ENCODE data around the gene ACTN4.

ACTN4 gene

DNA sequence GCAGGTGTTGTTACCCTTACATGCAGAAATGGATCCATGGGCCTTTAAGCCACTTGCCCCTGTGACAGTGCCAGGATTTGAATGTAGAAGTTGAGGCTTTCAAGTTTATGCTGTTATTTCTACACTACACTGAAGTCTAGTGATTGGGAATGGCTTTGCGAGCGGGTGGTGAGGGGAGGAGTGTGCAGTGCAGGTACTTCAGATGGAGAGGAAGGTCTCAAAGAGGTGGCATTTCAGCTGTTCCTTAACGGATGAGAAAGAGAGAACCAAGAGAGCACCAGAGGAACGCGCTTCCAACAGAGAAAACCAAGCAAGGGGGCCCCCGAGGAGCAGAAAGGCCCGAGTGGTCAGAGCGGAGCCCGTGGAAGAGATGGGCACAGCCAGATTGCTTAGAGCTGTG, 13.3 kb downstream of the ACTN4 start:
- no peak overlapping the region for H3K9ac ChIP-seq (ENCODE audit: low read depth, low read length, poor library complexity, severe bottlenecking)
- H3K9me2 ChIP-seq (replicated peaks; ENCODE audit: low read depth, low read length), result no peaks in the 10 kb centered on the region
- H3K4me2 ChIP-seq (ENCODE audit: low read depth, low read length, poor library complexity, severe bottlenecking), result no peak overlapping the region
- TF ChIP-seq, protein P1, sequence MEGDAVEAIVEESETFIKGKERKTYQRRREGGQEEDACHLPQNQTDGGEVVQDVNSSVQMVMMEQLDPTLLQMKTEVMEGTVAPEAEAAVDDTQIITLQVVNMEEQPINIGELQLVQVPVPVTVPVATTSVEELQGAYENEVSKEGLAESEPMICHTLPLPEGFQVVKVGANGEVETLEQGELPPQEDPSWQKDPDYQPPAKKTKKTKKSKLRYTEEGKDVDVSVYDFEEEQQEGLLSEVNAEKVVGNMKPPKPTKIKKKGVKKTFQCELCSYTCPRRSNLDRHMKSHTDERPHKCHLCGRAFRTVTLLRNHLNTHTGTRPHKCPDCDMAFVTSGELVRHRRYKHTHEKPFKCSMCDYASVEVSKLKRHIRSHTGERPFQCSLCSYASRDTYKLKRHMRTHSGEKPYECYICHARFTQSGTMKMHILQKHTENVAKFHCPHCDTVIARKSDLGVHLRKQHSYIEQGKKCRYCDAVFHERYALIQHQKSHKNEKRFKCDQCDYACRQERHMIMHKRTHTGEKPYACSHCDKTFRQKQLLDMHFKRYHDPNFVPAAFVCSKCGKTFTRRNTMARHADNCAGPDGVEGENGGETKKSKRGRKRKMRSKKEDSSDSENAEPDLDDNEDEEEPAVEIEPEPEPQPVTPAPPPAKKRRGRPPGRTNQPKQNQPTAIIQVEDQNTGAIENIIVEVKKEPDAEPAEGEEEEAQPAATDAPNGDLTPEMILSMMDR (conservative IDR thresholded peaks at IDR 0.05; ENCODE audit: low read length), result no peak
- no peak for TF ChIP-seq EZH2phosphoT487 (IDR thresholded peaks at IDR 0.05; ENCODE audit: borderline replicate concordance)
- peaks cover 69% of the 10 kb centered on the region for H4K20me1 ChIP-seq (ENCODE audit: insufficient read depth, low read length, poor library complexity, severe bottlenecking)
- no peaks in the 10 kb centered on the region for H3K27me3 ChIP-seq (ENCODE audit: insufficient read depth, low read length, poor library complexity, severe bottlenecking)
- no peaks in the 10 kb centered on the region for H3F3A ChIP-seq (ENCODE audit: low read depth)
- peaks cover 36% of the 10 kb centered on the region; the same call in 1 of the 2 replicates for H3K36me3 ChIP-seq (ENCODE audit: insufficient read depth, low read length)
- no peaks in the 10 kb centered on the region for H3K9me3 ChIP-seq (ENCODE audit: insufficient read depth, low read depth, low read length)
- no peak overlapping the region for H2AFZ ChIP-seq (ENCODE audit: low read length)
- peaks cover 60% of the 10 kb centered on the region for H3K4me1 ChIP-seq (ENCODE audit: insufficient read depth, low read length, poor library complexity, severe bottlenecking)
- H3K79me2 ChIP-seq (ENCODE audit: insufficient read depth, low read length), result peaks cover 99% of the 10 kb centered on the region
- no peak overlapping the region for H3K4me3 ChIP-seq (ENCODE audit: low read length, poor library complexity, severe bottlenecking)

DNA sequence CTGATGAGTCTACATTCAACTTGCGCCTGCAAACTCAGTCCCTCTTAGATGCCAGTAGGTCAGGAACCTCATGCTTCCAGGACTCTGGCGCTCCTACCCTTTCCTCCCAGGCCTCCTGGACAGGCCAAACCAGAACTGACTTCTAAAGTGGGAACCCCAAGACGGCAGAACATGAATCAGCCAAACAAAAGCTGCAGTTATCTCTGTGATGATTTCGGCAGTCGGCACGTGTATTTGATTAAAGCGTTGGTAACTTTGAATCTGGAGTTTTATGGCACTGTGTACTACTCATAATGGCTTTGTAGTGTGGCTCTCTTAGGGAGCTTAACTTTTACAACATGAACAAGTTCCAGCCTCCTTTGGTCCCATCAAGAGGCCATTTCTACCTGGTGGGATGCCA, 13.7 kb downstream of the ACTN4 start:
- Histone ChIP-seq H3F3A (ENCODE audit: low read depth) (no peaks in the 10 kb centered on the region), H2AFZ (ENCODE audit: low read length) (no peak overlapping the region), H3K4me1 (ENCODE audit: insufficient read depth, low read length, poor library complexity, severe bottlenecking) (peaks cover 60% of the 10 kb centered on the region), H4K20me1 (ENCODE audit: insufficient read depth, low read length, poor library complexity, severe bottlenecking) (peaks cover 65% of the 10 kb centered on the region), H3K9me3 (ENCODE audit: insufficient read depth, low read depth, low read length) (no peaks in the 10 kb centered on the region), H3K36me3 (ENCODE audit: insufficient read depth, low read length) (peaks cover 36% of the 10 kb centered on the region; the same call in 1 of the 2 replicates), H3K27me3 (ENCODE audit: insufficient read depth, low read length, poor library complexity, severe bottlenecking) (no peaks in the 10 kb centered on the region), H3K9ac (ENCODE audit: low read depth, low read length, poor library complexity, severe bottlenecking) (no peak overlapping the region), H3K79me2 (ENCODE audit: insufficient read depth, low read length) (peaks cover 99% of the 10 kb centered on the region), H3K9me2 (replicated peaks; ENCODE audit: low read depth, low read length) (no peaks in the 10 kb centered on the region), H3K4me2 (ENCODE audit: low read depth, low read length, poor library complexity, severe bottlenecking) (no peak overlapping the region), H3K4me3 (ENCODE audit: low read length, poor library complexity, severe bottlenecking) (no peak overlapping the region)
- TF ChIP-seq, protein P1 (conservative IDR thresholded peaks at IDR 0.05; ENCODE audit: low read length), result no peak
- TF ChIP-seq EZH2phosphoT487 (IDR thresholded peaks at IDR 0.05; ENCODE audit: borderline replicate concordance), result no peak

DNA sequence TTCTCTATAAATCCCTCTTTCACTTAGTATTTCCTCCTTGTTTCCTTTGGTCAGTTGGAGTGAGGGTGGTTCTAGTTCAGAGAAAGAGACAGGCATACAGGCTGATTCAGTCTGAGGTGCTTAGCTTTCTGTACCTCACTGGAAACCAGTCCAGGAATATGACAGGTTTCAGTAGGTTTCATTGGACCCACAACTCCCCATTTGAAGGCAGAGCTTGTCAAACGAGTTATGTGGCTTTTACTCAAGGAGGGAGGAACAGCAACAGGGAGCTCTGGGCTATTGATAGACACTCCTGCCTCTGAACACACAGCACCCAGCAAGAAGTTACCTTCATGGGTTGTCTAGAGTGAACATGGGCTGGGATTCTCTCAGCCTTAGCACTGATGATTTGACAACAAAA, 14.5 kb downstream of the ACTN4 start:
- H3K79me2 ChIP-seq (ENCODE audit: insufficient read depth, low read length), result peaks cover 99% of the 10 kb centered on the region
- H3F3A ChIP-seq (ENCODE audit: low read depth), result no peaks in the 10 kb centered on the region
- TF ChIP-seq EZH2phosphoT487 (IDR thresholded peaks at IDR 0.05; ENCODE audit: borderline replicate concordance), result no peak
- TF ChIP-seq, protein P1 (conservative IDR thresholded peaks at IDR 0.05; ENCODE audit: low read length), result no peak
- peaks cover 36% of the 10 kb centered on the region; the same call in 1 of the 2 replicates for H3K36me3 ChIP-seq (ENCODE audit: insufficient read depth, low read length)
- H3K27me3 ChIP-seq (ENCODE audit: insufficient read depth, low read length, poor library complexity, severe bottlenecking), result no peaks in the 10 kb centered on the region
- H3K4me1 ChIP-seq (ENCODE audit: insufficient read depth, low read length, poor library complexity, severe bottlenecking), result peaks cover 61% of the 10 kb centered on the region
- H3K9me2 ChIP-seq (replicated peaks; ENCODE audit: low read depth, low read length), result no peaks in the 10 kb centered on the region
- peaks cover 56% of the 10 kb centered on the region for H4K20me1 ChIP-seq (ENCODE audit: insufficient read depth, low read length, poor library complexity, severe bottlenecking)
- H3K9ac ChIP-seq (ENCODE audit: low read depth, low read length, poor library complexity, severe bottlenecking), result no peak overlapping the region
- H3K4me2 ChIP-seq (ENCODE audit: low read depth, low read length, poor library complexity, severe bottlenecking), result no peak overlapping the region
- no peak overlapping the region for H3K4me3 ChIP-seq (ENCODE audit: low read length, poor library complexity, severe bottlenecking)
- no peak overlapping the region for H2AFZ ChIP-seq (ENCODE audit: low read length)
- no peaks in the 10 kb centered on the region for H3K9me3 ChIP-seq (ENCODE audit: insufficient read depth, low read depth, low read length)
